Activated naive CD8-positive, alpha-beta T cell treated with anti-CD3 and anti-CD28 coated beads, Interleukin-2, amount 50 U/mL, for 16 hours (primary cell): ENCODE data around the gene CREG1.
A peak's percentile ranks its signal among the peaks of the same experiment; 100 is the strongest.

Experiments used
- DNase-seq: peaks from one replicate; pipeline ENCODE4 v3.0.0-alpha.2; 2020; ENCODE audit warnings: low read depth, low spot score

Gene CREG1

DNA sequence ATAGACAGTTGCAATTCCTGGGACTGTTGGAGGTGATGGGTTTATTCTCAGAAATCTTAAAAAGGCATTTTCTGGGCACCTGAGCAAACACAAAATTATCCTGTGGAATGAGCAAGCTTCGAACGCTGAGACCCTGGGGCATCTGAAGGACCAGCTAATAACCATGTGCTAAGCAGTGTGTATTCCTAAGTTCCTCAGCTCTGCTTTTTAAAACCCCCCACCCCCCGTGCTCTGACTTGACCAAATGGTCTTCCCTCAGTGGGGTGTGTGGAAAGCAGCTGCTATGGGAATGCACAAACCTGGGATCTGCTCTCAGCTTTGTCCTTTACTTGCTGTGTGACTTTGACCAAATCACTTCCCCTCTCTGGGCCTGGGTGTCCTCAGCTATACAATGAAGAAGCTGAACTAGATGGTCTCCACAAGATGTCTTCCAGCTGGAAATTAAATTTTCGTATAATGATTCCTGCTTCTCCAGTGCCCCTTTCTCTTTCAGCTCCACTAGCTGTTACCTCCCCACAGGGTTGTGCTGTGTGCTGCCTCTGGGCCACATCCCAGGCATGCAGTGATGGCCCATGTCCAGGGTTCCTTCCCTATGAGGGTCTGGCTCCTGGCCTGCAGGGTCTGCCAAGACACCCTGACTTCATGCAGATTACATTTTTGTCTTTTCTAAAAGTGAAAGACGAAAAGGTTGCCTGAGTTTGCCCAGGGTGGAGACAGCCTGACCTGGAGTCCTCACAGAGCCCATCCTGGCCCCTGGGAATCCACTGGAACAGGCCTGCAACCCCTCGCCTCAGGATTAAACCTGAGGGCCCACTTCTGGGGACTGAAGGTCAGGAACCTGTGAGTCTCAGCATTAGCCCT lies 20.4 kb downstream of the CREG1 start:
- DNase-seq = no peak

- no peak for DNase-seq
Observed at GRCh38 chr1:167532375-167532774, 21.2 kb downstream of the CREG1 start.

DNA sequence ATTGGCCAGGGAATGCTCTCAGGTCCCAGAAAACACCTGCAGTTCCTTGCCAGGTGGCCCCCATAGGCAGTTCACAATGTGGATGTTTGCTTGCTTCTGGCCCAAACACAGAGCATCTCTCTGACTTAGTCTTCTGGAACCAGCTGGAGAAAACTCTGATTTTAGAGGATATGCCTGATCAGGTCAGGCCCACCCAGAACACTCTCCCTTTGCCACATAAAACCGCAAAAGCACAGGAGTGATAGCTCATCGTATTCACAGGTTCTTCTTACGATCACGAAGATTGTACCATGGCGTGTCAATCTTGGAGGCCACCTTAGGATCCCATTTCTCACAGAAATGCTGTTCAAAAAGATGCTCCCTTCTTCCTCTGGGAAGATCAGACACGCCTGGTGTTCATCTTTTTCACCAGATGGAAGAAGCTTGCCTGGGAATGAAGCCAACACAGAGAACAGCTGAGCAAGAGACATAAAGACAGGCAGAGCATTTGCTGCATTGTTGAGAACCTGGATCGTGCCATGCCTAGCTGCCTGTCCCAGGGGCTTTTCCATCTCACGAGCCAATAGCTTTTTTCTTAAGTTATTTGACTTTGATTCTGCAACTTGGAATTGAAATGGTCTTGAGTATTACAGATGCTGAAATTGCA lies 23.6 kb downstream of the CREG1 start:
- DNase-seq = no peak

- DNase-seq = no peak
Observed at GRCh38 chr1:167528057-167528728, 25.4 kb downstream of the CREG1 start.

DNA sequence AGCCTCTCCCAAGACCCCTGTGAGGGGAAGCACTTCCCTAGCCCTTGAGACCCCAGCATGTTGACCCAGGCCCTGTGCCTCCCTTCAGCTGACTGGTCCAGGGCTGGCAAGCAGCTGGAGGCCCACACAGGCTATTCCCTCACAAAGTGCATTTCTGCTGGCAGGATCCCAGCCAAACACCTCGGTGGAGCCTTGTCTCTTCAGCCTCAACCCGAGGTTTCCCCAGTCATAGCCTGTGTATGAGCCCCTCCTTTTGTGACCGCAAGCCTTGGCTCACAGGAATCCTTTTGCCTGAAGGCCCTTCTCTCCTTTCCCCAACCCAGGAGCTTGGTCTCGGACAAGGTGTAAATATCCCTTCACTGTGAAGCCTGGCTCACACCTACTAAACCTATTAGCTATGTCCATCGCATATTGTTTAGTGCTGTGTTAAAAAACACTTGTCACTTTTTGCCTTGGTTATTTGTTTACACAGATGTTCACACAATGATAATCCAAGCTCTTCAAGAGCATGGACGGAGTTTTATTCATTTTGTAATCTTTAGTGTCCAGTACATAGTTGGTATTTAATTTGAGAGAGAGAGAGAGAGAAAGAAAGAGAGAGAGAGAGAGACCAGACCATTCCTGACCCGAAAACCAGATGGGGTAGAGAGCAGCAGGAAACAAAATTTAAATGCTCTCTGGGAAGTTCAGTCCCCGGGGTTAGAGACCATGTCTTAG lies 26.7 kb downstream of the CREG1 start:
- DNase-seq = no peak

- DNase-seq = no peak
Observed at GRCh38 chr1:167524651-167525050, 28.9 kb downstream of the CREG1 start.

GRCh38 chr1:167522246-167522645 lies 31.3 kb downstream of the CREG1 start:
- DNase-seq = no peak

GRCh38 chr1:167520711-167521206 lies 32.8 kb downstream of the CREG1 start:
- no peak for DNase-seq

DNA sequence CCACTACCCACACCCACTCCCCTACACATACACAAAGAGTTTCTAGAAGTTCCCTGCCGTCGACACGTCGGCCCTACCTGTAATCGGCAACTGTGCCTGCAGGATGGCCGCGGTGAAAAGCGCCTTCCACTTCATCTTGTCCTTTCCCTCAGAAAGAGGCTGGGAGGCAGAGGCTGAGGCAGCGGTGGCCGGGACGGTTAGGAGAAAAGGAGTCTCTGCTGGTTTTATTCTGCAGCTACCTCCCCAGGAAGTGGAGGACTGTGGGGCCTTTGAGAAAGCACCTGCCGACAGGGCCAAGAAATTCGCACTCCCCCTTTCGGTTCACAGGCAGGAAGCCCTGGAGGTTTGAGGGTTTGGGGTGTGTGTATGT lies 35.2 kb downstream of the CREG1 start, which contains the start of gene CD247:
Gene CD247 (minus strand): TSS at position 199 of the 370 bp plus-strand sequence. CDS start 64 bp downstream, at position 135.
- DNase-seq = peak; percentile 46

DNA sequence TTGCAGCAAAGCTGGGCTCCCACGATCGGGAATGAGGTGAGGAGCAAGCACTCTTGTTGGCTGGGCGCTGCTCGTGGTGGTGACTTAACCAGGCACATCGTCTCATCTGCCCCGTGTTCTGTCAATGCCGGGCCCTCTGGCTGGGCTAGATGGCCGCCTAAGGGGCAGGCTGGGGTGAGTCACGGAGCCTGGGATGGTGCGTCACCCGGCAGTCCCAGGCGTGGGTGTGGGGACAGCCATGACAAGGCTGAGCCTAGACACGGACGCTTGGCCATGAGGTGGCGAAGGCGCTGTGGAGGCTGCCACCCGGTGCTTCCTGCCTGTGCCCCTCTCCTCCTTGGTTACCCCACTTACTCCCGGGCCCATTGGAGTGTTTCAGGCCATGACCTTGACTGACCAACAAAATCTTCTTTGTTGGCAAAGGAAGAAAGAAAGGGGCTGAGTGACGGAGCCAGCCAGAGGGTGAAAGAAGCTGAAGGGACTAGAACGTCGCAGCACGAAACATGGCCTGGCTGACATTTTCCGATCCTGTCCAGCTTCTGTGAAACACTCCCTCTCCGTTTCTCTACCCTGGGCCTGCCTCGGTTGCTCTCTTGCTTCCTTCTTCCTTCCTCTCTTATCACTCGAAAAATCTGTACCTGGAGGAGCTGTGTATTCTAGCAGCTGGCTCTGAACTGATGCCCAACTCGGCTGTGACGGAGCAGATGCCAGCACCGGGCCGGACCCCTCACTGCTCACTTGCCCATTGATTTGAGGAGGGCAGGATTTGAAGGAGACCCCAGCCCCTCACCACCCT lies 35.8 kb downstream of the CREG1 start:
- DNase-seq = peak; percentile 82

DNA sequence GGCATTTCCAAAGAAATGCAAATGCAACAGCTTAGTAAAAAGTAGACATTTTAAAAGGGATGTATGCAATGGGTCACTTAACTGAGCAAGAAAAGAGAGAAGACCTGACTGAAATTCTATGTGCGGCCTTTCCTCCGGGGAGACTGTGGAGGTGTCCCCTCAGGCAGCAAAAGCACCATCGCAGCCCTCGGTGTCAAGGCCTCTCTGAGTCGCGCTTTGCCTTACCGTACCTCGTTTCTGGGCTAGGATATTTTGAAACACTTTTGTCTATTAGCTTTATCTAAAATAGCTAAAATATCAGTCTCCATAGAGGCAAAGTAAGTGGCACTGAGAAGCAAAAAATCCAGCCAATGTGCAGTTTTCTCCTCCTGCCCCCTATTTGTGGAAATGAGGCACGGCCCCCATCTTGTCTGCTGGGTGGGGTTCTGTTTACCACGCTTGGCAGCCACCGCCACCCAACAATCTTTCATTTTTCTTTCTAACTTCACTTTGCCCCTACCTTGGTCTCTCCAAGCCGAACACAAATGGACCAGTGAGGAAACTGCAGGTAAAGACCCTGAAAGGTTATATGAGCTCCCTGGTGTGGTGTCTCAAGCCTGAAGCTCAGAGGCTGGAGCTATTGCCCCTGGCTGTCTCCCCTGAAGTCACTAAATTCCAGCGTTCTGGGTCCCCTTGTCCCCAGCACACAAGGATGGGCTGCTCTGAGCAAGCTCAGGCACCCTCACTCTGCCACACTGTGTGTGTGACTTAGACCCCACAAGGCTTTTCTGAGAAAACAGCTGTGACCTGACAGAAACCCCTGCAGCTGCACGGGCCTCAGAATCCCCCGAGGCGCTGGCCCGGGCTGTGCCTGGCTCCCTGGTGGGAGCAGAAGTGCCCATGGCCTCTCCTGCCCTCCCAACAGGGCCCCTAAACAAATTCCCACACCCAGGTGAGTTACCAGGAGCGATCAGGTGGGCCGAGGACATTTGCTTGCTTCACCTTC lies 36.9 kb downstream of the CREG1 start:
- no peak for DNase-seq

DNA sequence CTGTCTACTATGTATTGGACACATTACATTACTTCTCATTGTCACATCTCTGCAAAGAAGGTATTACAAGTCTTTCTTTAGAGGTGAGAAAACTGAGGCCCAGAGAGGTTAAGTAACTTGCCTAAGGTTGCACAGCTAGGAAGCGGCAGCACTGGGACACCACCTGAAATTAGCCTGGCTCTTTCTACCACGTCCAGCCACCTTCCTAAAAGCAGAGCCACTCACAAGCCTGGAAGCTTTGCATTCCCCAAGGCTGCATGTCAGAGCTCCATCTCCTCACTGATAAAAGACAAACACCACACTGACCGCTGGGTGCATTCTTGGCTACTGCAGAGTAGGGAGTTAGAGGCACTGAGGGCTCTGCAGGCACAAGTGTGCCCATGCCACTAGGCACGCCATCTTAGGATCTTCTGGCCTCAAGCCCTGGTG lies 37.7 kb downstream of the CREG1 start:
- no peak for DNase-seq

- no peak for DNase-seq
Observed at GRCh38 chr1:167515461-167515860, 38.1 kb downstream of the CREG1 start.

GRCh38 chr1:167514288-167514687 lies 39.3 kb downstream of the CREG1 start:
- DNase-seq = no peak

DNA sequence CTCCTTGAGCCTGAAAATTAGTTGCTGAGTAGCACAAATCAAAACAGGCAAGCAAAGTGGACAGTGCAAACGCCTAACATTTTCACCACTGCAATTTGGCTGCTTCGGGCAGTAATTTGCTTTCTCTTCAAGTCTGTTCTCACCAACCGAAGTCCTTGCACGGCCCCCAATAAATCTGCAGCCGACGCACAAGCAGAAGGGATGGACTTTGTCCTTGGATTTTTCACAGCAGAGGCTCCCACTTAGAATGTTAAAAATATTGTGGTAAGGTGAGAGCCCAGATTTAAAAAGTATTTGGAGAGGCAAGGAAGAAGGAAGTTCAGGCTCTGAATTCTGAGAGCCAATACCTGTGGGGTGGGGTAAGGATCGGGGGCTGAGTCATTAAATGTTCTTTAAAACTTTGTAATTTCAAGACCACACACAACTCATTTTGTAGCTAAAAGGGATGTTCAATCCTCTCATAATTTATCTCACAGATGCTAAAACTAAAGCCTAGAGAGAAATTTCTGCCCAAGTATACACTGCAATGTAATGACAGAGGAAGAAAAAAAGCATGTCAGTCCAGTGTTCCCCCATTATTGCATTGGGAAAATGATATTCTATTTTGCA lies 41.4 kb downstream of the CREG1 start:
- DNase-seq = no peak

- no peak for DNase-seq
Observed at GRCh38 chr1:167511374-167511986, 42.1 kb downstream of the CREG1 start.

DNA sequence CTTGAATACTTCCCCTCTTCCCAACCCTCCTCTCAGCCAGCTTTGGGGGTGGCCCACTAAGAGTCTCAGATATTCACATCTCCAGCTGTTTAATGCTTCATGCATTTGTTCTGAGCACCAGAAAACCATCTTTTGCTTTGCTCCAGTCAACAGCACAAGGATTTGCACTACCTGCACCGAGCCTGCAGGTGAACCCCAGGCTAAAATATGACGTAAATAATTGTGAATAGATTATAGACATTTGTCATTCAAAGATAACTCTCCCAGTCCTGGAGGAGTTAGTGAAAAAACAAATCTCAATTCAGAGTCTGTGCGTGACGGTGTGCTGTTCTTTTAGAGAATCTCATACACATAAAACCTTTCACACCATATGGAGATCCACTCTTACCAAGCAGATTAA lies 42.7 kb downstream of the CREG1 start:
- no peak for DNase-seq

DNA sequence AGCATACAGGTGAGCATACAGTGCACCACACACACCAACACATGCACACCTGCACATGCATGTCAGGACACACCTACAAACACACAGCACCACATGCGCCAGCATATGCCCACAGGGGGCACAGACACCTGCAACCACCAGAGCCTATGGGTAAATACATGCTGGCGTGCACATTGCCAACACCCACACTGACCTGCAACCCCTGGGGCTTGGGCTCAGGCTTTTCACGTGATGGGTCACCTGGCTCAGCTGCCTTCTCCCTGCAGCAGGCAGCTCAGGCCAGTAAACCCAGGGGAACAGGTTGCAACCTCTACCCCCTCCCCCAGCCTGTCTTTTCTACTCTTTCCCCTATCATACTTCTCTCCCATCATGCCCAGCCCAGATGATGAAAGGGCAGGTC lies 43.3 kb downstream of the CREG1 start:
- no peak for DNase-seq

DNA sequence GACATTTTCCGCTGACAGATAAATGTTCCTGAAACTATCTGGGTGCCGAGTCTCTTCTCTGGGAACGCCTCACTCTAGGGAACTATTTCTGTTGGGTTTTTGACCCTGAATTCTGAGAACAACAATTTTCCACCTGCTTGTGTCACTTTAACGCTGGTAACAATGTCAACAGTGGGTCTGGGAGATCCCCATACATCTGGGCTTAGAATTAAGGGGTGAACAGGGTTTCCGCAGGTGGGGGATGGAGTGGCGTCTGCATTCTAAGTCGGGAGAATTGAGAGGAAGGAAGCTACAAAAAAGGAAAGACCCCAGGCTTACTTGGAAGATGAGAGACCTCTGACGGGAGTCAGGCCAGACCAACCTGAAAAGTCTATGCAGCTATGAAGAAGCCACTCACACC lies 44.0 kb downstream of the CREG1 start:
- DNase-seq = no peak
